Activated CD8-positive, alpha-beta memory T cell treated with anti-CD3 and anti-CD28 coated beads for 48 hours (primary cell): ENCODE results near the gene NCS1.

Experiments used
- DNase-seq, 3 experiments: peaks; one replicate each; pipeline ENCODE4 v3.0.0-alpha.2; 2020; ENCODE audit warnings: low read depth in 2 of 3, low spot score in 2 of 3

The NCS1 gene

DNA sequence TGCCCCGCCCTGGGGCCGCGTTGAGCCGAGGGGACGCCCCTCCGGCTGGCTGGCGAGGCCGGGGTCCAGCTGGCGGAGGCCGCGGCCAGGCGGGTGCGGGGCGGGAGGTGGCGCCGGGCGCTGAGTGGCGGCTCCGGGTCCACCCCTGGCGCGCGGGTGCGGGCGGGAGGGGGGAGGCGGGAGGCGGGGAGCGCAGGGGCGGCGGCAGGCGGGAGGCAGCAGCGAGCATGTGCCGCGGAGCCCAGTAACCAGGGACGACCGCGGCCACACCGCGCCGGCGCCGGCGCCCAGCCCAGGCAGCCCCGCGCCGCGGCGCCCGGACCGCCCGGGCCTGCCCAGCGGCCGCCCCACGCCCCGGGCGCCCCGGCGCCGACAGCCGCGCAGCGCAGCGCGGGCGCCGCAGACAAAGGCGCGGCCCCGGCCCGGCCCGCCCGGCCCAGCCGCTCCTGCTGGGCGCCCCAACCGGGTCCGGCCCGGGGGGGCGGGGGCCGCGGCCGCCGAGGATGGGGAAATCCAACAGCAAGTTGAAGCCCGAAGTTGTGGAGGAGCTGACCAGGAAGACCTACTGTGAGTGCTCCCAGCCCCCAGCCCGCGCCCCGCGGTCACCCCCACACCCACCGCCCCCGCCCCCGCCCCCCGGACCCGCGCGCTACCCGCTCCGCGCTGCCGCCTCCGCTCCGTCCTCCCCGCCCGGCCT is at the start of gene NCS1:
Gene NCS1, plus strand, starts transcription at position 244 of the 697 bp plus-strand sequence. Its CDS starts 260 bp downstream, at position 504.
- DNase-seq, result peak in 2 of 3 experiments; percentile 16 to 31

DNA sequence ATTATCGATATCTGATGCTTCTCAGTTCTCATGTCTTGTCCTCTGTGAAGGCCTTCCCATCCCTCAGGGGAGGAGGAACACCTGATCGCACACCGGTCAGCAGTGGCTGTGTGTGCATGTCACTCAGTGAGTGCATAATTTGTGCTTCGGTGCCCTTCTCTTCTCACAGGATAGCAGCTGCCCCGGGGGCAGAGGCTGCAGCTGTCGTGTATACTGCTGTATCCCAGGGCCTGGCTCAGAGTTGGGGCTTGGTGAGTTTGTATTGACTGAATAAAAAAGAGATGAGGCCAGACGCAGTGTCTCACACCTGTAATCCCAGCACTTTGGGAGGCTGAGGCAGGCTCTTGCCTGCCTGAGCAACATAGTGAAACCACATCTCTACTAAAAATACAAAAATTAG is 49.7 kb upstream of the NCS1 start:
- DNase-seq, result no peak

DNA sequence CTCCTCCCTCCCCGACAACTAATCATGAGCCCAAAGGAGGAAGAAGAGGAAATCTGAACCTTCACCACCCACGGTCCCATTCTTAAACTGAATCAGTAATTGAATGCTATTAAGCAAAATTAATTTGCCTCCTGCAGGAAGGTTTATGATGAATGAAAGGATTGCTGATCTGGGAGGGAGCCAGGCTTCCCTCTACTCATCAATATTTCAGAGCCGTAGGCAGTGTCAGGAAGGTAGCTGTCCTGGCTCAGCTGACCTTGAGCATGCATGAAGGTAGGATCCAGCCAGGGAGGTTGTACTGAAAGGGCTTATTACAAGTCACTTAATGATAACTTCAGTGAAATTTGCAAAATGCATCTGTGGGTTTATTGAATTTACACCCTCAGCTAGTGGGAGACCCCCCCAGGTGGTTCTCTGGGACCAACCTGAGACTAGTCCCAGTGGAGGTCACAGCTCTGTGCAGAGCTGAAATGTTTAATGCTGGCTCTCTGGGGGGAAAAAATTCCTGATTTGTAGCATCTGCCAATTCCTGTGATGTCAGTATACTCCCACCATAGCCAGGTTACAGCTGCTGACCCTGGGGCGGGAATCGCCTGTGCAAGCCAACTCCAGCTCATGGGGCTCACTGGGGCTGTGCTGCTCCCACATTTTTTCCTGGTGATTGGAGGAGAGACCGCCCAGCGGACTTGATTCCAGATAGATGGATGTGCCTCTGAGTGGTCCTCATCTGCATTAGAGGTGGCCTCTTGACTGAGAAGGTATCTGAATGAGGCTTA is 47.9 kb upstream of the NCS1 start:
- no peak for DNase-seq

DNA sequence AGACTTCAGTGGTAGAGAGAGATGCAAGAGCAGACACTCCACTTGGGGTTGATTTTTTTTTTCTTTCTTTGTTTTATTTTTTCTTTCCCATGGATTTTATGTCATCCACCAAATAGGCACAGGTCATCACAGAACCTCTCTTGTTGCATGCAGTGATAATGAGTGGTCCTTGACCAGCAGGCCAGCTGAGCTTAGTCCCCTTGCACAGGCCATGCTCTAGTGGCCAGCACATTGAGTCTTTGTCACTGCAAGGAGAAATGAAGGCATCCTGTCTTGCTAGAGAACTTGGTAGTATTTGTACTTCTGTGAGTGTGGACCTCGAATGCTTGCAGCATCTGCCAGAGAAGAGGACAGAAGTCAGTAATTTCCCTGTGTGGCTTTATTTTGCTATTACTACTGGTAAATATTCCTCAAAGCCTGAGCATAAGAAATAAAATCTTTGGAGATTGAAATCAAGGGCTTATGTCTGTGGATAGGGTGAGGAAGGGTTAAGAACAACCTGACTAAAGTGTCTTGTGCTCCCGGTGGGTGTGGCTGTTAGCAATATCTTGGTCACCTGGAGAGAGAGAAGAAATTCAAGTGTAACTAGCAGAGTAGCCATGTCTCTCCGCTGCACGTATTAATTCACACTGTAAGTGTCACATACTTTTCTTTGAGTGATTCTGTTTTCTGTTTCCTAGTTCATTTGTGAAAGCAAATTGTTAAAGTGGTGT is 45.3 kb upstream of the NCS1 start:
- DNase-seq, result no peak

DNA sequence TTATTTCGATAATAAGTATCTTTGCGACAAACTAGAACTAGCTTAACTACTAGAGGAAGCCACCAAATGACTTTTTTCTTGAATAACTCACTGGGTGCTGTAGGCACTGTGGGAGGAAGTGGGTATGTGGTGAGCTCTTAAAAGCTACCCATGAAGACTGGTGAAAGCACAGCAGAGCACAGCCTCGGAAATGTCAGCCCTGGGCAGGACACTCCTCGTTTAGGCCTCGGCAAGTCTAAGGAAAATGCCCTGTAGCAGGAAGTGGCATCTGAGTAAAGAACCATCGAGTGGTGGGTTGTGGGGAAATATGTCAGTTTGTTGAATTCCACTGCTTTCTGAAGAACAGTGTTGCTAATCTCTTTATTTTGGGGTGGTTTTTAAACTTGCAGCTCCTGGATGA is 44.0 kb upstream of the NCS1 start:
- DNase-seq, result peak in 2 of 3 experiments; percentile 41 to 51

DNA sequence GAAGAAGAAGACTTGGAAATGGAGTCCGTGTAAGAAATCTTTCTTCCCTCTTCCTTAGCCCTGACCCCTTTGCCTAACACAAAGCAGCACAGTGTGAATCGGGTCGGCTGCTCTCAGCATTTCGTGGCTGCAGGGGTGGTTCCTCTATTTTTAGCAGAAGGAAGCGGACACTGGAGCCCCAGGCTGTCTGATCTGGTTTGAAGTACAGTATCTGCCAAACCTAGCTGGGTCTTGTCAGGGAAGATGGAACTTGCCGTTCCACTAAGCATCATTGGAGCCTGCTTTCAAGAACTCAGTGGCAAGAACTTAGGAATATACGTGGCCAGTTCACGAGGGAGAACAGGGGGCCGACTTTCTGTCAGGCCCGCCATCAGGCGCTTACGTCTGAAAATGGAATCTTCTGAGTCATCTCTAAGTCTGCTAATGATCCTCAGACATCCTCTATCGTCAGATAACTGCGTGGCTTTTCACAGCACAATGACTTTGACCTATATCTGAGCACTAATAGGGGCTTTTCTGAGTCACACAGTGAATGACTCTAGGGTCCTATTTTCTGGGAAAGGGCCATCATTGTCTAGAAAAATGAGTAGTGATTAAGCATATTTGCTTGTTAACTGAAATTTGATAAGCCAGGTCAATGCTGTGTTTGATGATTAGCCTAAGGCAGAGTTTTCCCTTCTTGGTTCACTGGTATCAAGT is 43.3 kb upstream of the NCS1 start:
- peak in 1 of 3 experiments; percentile 42 for DNase-seq

DNA sequence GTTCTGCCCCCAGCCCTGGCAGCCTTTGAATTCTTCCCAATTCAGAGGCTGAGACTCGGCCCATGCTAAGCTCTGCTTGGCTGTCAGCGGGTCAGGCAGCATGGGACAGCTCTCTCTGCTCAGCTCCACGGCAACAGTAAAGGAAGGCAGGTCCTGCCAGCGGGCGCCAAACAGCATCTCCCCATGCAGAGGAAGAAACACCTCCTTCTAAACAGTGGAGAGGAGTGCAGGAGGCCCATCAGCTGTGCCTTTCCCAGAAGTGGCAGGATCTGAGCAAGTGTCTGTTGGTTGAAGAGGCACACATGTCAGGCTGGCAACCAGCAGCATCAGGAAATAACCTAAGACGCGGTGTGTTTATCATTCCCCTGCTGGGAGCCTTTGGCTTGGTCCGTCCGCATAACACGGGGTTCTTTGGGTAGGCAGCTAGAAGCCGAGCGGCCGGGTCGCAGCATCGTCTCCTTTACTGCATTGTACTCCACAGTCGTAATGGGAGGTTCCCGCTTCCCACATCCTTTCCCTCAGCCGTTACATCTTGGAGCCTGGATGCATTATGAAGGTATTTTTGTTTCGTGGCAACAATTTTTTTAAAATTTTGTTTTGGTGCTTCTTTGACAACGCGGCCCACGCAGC is 42.7 kb upstream of the NCS1 start:
- DNase-seq, result no peak

DNA sequence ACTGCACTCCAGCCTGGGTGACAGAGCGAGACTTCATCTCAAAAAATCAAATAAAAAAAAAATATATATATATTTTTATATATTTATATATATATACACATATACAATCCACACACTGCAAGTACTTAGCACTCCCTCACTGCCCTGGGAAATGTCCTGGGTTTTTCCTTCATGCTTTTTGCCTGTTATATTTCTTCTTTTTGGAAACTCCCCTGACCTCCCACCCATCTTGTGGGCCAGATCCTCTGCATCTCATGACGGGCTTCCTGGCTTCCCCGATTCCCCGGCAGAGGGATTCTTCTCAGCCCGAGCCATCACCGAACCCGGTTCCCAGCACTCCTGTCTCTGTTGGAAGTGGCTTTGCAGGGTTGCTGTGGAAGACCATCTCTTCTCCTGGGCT is 39.5 kb upstream of the NCS1 start:
- DNase-seq, result no peak

DNA sequence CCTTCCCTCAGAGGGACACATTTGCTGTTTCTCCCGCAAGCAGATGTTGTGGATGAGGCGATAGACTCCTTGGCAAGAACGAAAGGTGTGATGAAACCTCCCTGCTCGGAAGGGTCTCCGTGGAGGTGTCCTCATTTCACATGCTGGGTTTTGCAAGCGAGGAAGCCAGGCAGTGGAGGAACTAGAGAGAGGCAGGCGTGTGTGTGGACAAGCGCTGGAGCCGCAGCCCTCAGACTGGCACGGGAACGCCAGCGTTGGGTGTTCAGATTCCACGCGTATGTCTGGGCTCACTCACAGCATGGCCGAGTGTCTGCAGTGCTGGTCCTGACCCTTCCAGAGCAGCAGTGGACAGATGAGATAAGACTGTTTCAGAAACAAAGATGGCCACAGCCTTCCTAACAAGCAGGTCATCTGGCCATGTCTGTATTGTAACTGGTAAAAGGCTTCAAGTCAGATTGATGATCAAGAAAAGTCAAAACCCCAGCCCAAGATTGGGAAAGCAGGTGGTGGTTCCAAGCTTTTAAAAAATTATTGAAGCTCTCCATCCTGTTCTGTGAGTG is 35.0 kb upstream of the NCS1 start:
- no peak for DNase-seq

DNA sequence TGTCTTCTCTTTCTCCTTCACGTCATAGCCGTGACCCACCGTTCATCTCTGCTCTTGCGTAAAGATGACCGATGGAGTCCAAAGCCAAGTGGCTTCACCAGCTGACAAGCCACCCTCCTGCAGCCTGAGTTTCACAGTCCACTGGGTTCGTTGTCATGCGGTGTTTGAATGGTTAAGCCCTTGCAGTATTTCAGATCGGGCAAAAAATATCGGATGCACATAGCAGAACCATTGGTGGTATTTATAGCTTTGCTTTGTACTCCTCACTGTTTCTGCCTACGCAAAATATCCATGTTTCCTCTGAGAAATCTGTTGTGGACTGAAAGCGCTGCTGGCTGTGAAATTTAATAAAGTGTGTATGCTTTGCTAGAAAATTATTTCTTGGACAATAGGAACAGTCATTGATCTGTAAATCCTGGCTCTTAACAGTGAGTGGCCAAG is 34.5 kb upstream of the NCS1 start:
- no peak for DNase-seq

DNA sequence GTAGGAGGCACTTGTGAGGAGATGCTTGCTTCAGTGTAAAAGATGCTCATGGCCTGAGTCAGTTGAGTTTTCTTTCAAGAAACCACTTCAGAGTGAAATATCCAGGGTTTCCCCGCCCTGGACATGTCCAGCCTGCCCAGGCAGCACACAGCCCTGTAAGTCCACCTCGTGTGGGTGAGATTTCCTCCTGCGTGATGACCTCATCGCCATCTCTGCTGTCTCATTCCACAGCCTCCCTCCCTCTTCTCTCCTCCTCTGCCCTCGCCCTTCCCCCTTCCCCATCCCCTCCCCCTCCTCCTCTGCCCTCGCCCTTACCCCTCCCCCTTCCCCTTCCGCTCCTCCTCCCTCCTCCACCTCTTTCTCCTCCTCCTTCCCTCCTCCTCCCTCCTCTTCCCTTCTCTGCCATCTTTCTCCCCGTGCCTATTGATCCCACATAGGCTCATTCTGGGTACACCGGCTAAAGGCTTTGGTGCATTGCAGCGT is 34.0 kb upstream of the NCS1 start:
- no peak for DNase-seq

DNA sequence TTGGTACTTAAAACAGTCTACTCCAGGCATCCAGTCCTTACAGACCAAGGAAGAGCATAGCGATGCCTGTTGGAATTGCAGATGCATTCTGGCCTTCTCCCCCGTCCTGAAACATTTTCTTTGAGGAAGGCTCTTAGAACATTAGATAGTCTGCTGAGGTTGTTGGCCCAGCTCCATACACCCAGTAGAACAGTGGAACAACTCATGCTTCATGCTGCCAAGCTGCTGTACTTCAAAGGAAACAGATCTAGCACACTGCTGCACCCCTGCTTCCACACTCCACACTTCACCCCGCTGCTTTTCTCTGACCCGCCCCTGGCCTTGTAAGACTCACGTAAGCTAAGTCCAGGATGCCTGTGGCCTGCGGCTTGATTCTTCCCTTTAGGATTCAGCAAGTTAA is 33.4 kb upstream of the NCS1 start:
- no peak for DNase-seq

DNA sequence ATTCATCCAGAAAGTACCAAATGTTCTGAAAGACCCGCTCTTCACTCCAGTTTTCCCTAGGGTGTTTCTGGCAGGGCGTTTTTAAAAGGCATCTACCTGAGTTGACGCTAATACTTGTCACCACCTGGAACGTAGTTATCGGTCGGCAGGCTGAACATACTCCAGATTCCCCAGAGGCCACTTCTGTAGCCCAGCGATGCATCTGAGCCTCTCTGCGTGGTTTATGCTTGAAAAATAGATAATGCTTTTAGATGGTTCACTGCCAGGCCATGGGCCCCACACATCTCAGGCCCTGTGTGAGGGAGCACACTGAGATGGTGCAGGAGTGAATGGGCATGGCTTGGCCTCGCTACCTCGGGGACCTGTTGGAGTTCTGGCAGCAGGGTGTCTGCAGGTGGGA is 33.0 kb upstream of the NCS1 start:
- no peak for DNase-seq

DNA sequence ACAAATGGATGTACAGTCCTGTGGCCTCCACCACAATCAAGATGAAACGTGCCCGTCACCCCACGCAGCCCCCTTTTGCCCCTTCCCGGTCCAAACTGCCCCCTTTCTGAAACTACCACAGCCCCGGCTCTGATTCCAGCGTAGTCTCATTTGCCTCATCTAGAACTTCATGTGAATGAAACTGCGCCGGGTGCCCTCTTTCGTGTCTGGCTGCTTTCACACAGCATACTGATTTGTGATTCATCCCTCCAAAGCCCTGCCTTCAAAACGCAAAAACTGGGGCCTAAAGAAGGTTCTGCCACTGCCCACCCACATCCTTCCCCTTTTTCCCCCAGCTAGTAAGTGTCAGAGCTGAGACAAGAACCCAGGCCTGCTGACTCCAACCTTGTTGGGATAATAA is 31.5 kb upstream of the NCS1 start:
- DNase-seq, result peak in 2 of 3 experiments; percentile 40 to 47

DNA sequence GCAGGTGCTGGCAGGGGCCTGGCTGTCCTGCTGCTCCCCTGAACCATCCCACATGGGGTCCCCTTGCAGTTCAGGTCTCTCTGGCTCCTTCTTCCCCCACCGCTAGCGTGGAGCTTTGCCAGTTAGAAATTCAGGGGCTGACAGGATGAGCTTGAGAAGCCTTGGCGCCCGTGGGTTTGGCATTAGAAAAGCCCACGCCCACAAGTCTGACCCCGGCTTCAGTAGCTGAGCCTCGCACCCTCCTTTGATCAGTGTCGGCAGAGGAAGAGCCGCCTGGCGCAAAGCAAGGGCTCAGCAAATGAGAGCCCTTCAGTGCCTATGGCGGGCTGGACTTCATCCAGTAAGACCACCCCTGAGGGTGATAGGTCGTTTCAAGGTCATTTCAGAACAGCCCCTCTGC is 30.1 kb upstream of the NCS1 start:
- DNase-seq, result no peak

DNA sequence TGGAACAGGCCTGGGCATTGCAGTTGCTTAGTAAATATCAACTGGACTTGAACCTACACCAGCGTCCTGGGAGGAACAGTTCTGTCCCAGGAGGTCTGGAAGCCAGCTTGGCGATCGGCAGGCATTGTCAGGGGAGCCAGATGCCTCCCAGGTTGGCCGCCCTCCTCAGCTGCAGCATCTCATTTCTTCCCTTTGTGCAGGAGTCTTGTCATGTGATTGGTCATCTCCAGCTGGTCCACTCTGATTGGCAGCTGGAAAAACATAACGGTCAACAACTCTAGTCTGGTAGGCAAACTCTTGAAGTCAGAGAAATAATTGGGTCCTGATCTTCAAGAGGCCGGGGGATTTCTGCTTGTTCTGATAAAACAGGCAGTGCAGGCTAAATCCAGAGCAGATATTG is 29.6 kb upstream of the NCS1 start:
- no peak for DNase-seq

DNA sequence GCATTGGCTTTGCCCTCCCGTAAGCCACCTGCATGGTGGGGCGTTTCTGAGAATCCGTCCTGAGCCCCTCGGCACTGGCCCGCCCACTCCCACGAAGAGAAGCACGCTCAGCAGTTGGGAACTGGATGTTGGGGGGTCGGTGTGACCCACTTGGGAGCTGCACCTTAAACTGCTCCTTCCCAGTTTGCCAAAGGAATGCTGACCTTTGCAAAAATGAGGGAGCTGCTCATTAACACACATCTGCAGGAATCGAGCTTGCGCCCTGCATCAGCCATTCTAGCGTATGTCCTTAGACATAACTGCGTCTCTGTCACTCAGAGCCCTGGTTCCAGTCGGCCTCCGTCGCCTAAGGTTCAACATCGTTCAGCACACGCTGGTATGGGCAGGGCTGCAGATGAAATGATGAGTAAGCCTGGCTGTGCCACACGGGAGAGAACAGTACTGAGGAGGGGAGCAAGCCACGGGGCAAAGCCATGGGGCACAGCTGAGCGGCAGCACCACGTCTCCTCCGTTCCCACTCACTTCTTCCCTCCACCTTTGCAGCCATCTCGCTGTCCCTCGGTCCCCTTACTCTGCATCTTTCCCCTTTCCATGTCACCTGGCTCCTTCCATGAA is 28.8 kb upstream of the NCS1 start:
- no peak for DNase-seq

DNA sequence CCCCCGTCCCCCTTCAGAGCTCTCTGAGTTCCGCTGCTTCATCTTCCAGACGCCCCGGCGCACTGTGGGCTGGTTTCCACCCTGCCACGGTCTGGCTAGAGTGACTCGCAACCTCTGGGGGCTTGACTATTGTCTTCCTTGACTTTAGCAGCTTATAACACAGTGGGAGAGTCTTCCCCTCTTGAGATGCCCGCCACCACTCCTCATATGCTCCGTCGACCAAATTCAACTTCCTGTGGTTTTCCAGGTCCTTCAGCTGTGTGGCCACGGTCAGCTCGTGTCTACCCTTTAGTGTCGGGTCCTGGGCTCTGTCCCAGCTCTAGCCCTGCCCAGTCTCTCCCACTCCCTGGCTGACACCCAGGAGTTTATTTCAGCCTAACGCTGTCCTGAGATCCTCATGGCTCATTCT is 28.2 kb upstream of the NCS1 start:
- DNase-seq, result no peak

DNA sequence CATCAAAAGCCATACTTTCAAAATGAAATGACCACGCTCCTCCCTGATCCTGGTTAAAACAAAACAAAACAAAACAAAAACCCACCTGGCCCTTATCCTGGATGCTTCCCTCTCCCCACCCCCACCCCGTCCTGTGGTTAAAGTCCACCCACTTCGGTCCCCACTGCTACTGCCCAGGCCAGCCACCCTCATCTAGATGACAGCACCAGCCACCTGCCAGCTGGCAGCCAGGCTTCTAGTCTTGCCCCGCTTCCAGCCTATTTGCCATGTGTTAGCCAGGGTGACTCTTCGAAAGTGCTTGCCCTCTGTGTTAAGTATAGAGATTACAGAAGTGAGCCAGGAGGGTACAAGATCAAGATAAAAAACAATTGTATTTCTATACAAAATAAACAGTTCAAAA is 27.5 kb upstream of the NCS1 start:
- no peak for DNase-seq

DNA sequence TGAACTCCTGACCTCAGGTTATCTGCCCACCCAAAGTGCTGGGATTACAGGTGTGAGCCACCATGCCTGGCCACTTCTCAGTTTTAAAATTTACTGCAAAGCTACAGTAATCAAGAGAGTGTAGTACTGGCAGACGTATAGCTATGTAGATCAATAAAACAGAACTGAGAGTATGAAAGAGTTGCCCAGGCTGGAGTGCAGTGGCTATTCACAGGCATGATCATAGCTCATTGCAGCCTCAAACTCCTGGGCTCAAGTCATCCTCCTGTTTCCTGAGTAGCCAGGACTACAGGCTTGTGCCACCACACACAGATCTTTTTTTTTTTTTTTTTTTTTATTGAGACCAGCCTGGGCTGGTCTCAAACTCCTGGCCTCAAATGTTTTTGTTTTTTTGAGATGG is 26.5 kb upstream of the NCS1 start:
- DNase-seq, result no peak
